Thoracic aorta (tissue), 2 donors: Measurements from ENCODE around the gene SPRED1. TPM values are rescaled to one million over a fixed set of nuclear protein-coding genes. Genes with fewer than 3 reads are reported as not detected.

Source experiments
- ATAC-seq: fragments of 150-250 bp; one replicate; pipeline ENCODE4 v1.8.0; 2017; ENCODE audit warnings: low read depth; ENCODE audit not compliant: insufficient number of reproducible peaks, low FRiP score
- DNase-seq: peaks from one replicate; pipeline ENCODE4 v3.0.0-alpha.2; 2020; ENCODE audit warnings: low spot score
- H3K27ac ChIP-seq, 2 donors: fragments of 200-600 bp; sonication (generic); 1 replicate in 1 of 2; 2 replicates in 1 of 2; pipeline ENCODE4 v1.5.1; 2016; ENCODE audit warnings: mild to moderate bottlenecking in 2 of 2, moderate library complexity in 2 of 2
- H3K27me3 ChIP-seq: fragments of 200-600 bp; sonication (generic); replicated peaks from 2 replicates; pipeline ENCODE4 v1.6.0; 2016; ENCODE audit warnings: mild to moderate bottlenecking; ENCODE audit not compliant: insufficient read depth
- H3K36me3 ChIP-seq: fragments of 200-600 bp; sonication (generic); one replicate; pipeline ENCODE4 v1.5.1; 2016
- H3K4me1 ChIP-seq, 2 donors: fragments of 200-600 bp; sonication (generic); 1 replicate in 1 of 2; 2 replicates in 1 of 2; pipeline versions ENCODE4 v1.5.1 to v1.6.0; 2016; ENCODE audit warnings: low read depth in 2 of 2, mild to moderate bottlenecking in 1 of 2; ENCODE audit not compliant: control insufficient read depth in 1 of 2
- H3K4me3 ChIP-seq: fragments of 200-600 bp; sonication (generic); 2 replicates; pipeline ENCODE4 v1.5.1; 2016; ENCODE audit warnings: mild to moderate bottlenecking
- H3K9me3 ChIP-seq: fragments of 200-600 bp; sonication (generic); 2 replicates; pipeline ENCODE4 v1.5.1; 2016
- CTCF ChIP-seq: fragments of 200-600 bp; sonication (generic); IDR thresholded peaks from one replicate; pipeline ENCODE4 v1.5.1; 2019; ENCODE audit warnings: antibody characterized with exemption
- total RNA-seq, 2 donors: library from RNA; depleted of rRNA; stranded (reverse); fragments of >200 nt; gene quantifications; one replicate each; pipeline versions ENCODE4 v1.1.0 to v1.2.3, GENCODE V29; 2016

Gene SPRED1
- total RNA-seq, 2 donors from 2014 or later = 24.6 to 49.5 TPM

DNA sequence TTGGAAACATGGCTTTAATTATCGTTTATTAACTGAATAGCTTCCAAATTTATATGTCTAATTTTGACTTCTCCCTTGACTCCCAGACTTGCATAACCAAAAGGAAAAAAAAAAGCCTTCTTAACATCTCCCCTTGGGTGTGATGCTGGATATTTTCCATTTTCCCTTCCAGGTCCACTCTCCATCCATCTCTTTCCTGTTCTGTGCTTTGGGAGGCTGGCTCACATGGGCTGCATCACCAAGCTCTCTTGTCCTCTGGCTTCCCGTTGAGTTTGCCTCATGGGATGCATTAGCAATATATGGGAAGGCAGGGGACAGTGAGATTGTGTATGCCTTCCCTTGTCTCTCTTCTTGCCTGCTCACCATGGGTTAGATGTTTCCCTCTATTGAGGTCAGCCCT is 123.4 kb downstream of the SPRED1 start:
- Histone ChIP-seq H3K27me3 (no peaks in the 10 kb centered on the region), H3K9me3 (no peaks in the 10 kb centered on the region), H3K4me1 (peaks cover 0 to 12% of the 10 kb centered on the region in 2 donors), H3K36me3 (no peaks in the 10 kb centered on the region), H3K4me3 (no peak overlapping the region), H3K27ac (no peak overlapping the region)
- DNase-seq (no peak), ATAC-seq (no peak)
- no peak for TF ChIP-seq CTCF

DNA sequence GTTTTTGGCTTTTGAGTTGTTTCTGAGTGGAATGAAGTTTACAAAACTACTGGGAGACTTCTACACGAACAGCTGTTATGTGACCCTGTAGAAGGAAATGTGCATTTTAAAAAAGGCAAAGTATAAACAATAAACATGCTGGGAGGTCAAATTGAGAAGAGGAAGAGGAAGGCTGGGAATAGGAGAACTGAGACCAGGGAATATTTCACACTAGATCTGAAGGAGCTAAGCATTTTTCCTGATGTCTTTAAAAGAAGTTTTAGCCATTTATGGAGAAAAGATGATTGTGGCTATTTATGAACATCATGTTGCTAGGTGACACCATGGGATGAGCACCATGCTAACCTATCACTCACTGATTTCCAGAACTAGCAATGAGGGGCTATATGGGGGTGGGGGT is 125.0 kb downstream of the SPRED1 start:
- no peak for DNase-seq
- ATAC-seq = no peak
- H3K36me3 ChIP-seq = no peaks in the 10 kb centered on the region
- H3K27me3 ChIP-seq = no peaks in the 10 kb centered on the region
- no peaks in the 10 kb centered on the region for H3K9me3 ChIP-seq
- TF ChIP-seq CTCF = no peak
- peak overlapping the region; percentile 34 for H3K4me3 ChIP-seq
- peak overlapping the region in 1 of 2 donors; percentile 1 for H3K27ac ChIP-seq
- H3K4me1 ChIP-seq = peaks cover 0 to 12% of the 10 kb centered on the region in 2 donors

DNA sequence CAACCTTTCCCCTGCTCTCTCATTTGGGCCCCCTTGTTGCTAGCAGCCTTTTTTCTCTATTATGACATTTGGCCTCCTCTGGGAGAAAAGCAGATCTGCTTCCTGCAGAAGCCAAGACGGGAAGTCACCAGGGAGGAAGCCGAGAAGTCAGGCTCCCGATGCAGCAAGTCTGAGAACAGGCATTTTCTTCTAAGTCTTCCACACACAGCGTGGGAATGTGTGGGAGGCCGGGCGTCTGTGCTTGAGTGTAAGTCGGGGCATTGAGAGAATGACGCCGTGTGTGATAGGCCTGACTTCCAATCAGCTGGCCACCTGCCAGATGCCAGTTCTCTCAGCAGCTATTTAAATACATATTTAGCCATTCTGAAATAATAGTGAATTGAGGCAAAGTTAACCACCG is 125.5 kb downstream of the SPRED1 start:
- Histone ChIP-seq H3K36me3 (no peaks in the 10 kb centered on the region), H3K27me3 (no peaks in the 10 kb centered on the region), H3K4me3 (peak overlapping the region; percentile 34), H3K27ac (peak overlapping the region in 1 of 2 donors; percentile 1), H3K9me3 (no peaks in the 10 kb centered on the region), H3K4me1 (peaks cover 0 to 12% of the 10 kb centered on the region in 2 donors)
- DNase-seq = no peak
- no peak for ATAC-seq
- no peak for TF ChIP-seq CTCF

GRCh38 chr15:38389924-38390542 is 137.4 kb downstream of the SPRED1 start:
- H3K9me3 ChIP-seq = no peaks in the 10 kb centered on the region
- H3K27me3 ChIP-seq = no peaks in the 10 kb centered on the region
- no peaks in the 10 kb centered on the region for H3K4me1 ChIP-seq
- no peak overlapping the region for H3K4me3 ChIP-seq
- H3K36me3 ChIP-seq = no peaks in the 10 kb centered on the region
- ATAC-seq (no peak), DNase-seq (peak; percentile 21)
- no peak overlapping the region for H3K27ac ChIP-seq
- TF ChIP-seq CTCF = peak; percentile 78

DNA sequence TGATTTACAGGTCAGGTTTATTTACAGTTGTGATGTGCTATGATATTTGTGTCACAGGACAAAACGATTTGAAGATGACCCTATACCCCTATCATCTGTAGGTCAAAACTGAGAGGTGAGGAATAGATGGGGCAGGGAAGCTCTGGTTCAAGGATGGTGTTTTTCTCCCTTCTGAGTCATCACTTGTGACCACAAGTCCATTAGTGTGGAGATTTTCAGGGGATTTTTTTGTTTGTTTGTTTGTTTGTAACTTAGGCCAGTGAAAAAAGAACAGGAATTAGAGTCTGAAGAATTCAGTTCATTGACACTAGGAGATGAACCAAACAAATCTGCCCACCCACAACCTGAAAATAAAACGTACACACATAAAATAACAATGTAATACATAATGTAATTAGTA is 138.6 kb downstream of the SPRED1 start:
- no peaks in the 10 kb centered on the region for H3K9me3 ChIP-seq
- ATAC-seq = no peak
- H3K27me3 ChIP-seq = no peaks in the 10 kb centered on the region
- no peak overlapping the region for H3K27ac ChIP-seq
- no peak for TF ChIP-seq CTCF
- no peaks in the 10 kb centered on the region for H3K36me3 ChIP-seq
- no peak overlapping the region for H3K4me3 ChIP-seq
- DNase-seq = no peak
- H3K4me1 ChIP-seq = no peaks in the 10 kb centered on the region
